Mesendoderm (in vitro differentiated cells): ENCODE measurements around the gene KHDC1L.
"Not testable (repeated sequence)": the region's sequence is repeated elsewhere in the genome, so short reads cannot be mapped to it uniquely, and the experiment has no call there.

Experiments
- DNase-seq: peaks from one replicate; pipeline ENCODE4 v3.0.0; 2013
- H2AK5ac ChIP-seq: 2 replicates; pipeline ENCODE4 v1.6.1; 2013; ENCODE audit warnings: low read length, inconsistent platforms
- H2BK120ac ChIP-seq: 2 replicates; pipeline ENCODE4 v1.6.1; 2013; ENCODE audit warnings: low read depth, mild to moderate bottlenecking, low read length, moderate library complexity, mixed read lengths
- H2BK15ac ChIP-seq: replicated peaks from 2 replicates; pipeline ENCODE4 v1.6.1; 2013; ENCODE audit warnings: low read depth, mild to moderate bottlenecking, moderate library complexity
- H2BK5ac ChIP-seq: 2 replicates; pipeline ENCODE4 v1.6.1; 2013; ENCODE audit warnings: low read length, inconsistent platforms
- H3K18ac ChIP-seq: 2 replicates; pipeline ENCODE4 v1.6.1; 2013; ENCODE audit warnings: mild to moderate bottlenecking, low read length, mixed read lengths
- H3K23ac ChIP-seq: one replicate; pipeline ENCODE4 v1.6.1; 2013; ENCODE audit warnings: low read length
- H3K27ac ChIP-seq: 2 replicates; pipeline ENCODE4 v1.5.1; 2013; ENCODE audit warnings: low read depth, mild to moderate bottlenecking, inconsistent platforms, low read length, moderate library complexity
- H3K27me3 ChIP-seq: 2 replicates; pipeline ENCODE4 v1.6.1; 2013; ENCODE audit warnings: low read length, control low read depth, mild to moderate bottlenecking, inconsistent platforms; ENCODE audit not compliant: insufficient read depth, poor library complexity
- H3K36me3 ChIP-seq: 2 replicates; pipeline ENCODE4 v1.6.1; 2013; ENCODE audit warnings: low read length, inconsistent platforms; ENCODE audit not compliant: control insufficient read depth, insufficient read depth
- H3K4ac ChIP-seq: one replicate; pipeline ENCODE4 v1.6.1; 2013; ENCODE audit warnings: low read depth, mild to moderate bottlenecking, low read length, moderate library complexity
- H3K4me1 ChIP-seq: 2 replicates; pipeline ENCODE4 v1.6.1; 2013; ENCODE audit warnings: low read depth, low read length, inconsistent platforms; ENCODE audit not compliant: control insufficient read depth
- H3K4me2 ChIP-seq: 2 replicates; pipeline ENCODE4 v1.6.1; 2013; ENCODE audit warnings: low read length
- H3K4me3 ChIP-seq: 2 replicates; pipeline ENCODE4 v1.5.1; 2013; ENCODE audit warnings: mild to moderate bottlenecking, low read length
- H3K56ac ChIP-seq: one replicate; pipeline ENCODE4 v1.6.1; 2013; ENCODE audit warnings: low read length
- H3K79me1 ChIP-seq: 2 replicates; pipeline ENCODE4 v1.6.1; 2013; ENCODE audit warnings: low read length, inconsistent platforms
- H3K79me2 ChIP-seq: 2 replicates; pipeline ENCODE4 v1.6.1; 2013; ENCODE audit warnings: mild to moderate bottlenecking, low read length; ENCODE audit not compliant: control insufficient read depth, insufficient read depth
- H3K9ac ChIP-seq: 2 replicates; pipeline ENCODE4 v1.6.1; 2013; ENCODE audit warnings: low read length, inconsistent platforms
- H4K5ac ChIP-seq: one replicate; pipeline ENCODE4 v1.6.1; 2013; ENCODE audit warnings: low read length
- H4K8ac ChIP-seq: one replicate; pipeline ENCODE4 v1.6.1; 2013; ENCODE audit warnings: low read depth, mild to moderate bottlenecking, control low read depth, low read length, moderate library complexity
- WGBS: extraction: QIAGEN DNeasy Blood & Tissue Kit; methylation state at CpG from one replicate; pipeline ENCODE4 v1.1.7; 2013; ENCODE audit warnings: low lambda C conversion rate, missing lambda C conversion rate; ENCODE audit not compliant: insufficient coverage; ENCODE audit errors: extremely low coverage; 5-methylcytosine and 5-hydroxymethylcytosine counted together

The KHDC1L gene

DNA sequence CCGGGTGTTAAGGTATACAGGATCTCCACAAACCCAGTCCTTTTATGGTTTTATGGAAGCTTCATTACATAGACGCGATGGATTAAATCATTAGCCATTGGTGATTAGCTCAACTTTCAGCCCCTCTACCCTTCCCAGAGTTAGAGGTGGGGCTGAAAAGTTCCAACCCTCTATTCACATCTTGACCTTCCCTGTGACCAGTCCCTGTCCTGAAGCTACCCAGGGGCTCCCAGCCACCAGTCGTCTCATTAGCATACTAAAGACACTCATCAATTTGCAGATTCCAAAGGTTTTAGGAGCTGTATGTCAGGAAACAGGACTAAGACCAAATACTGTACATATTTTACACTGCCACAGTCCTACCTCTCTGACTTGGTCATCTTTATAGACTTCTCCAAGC, 21.0 kb downstream of the KHDC1L start:
- no peak overlapping the region for H2BK120ac ChIP-seq
- H4K5ac ChIP-seq, result no peak overlapping the region
- no peak overlapping the region for H3K4ac ChIP-seq
- H3K56ac ChIP-seq, result no peak overlapping the region
- no peak overlapping the region for H3K4me3 ChIP-seq
- H3K27ac ChIP-seq, result no peak overlapping the region
- H3K4me2 ChIP-seq, result no peak overlapping the region
- no peak overlapping the region for H2BK5ac ChIP-seq
- no peaks in the 10 kb centered on the region for H3K4me1 ChIP-seq
- no peaks in the 10 kb centered on the region for H3K27me3 ChIP-seq
- DNase-seq, result no peak
- no peaks in the 10 kb centered on the region for H3K79me2 ChIP-seq
- H3K36me3 ChIP-seq, result no peaks in the 10 kb centered on the region
- H2BK15ac ChIP-seq, result no peak overlapping the region
- H2AK5ac ChIP-seq, result no peak overlapping the region
- no peak overlapping the region for H4K8ac ChIP-seq
- H3K18ac ChIP-seq, result no peak overlapping the region
- no peak overlapping the region for H3K9ac ChIP-seq
- H3K23ac ChIP-seq, result no peak overlapping the region
- no CpG with 5 or more reads among the region's 4 CpGs for WGBS
- H3K79me1 ChIP-seq, result no peaks in the 10 kb centered on the region

DNA sequence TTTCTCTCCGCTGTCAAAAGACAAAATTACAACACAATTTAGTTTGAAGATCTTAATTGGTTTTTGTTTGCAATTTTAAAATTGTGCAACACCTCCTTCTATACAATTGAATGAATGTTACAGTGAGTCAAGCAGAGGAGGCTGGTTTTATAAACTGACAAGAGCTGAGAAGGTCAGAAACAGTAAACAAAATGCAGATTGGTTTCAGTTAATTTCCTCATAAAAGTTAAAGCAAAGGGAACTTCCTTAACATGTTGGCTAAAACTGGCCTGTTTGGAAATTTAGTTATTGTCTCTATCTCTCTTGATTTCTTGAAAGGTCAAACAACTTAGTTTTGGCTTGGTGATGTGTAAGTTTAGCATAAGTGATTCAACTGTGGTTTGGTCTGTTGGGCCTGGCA, 22.2 kb downstream of the KHDC1L start:
- WGBS, result no CpG with 5 or more reads among the region's 1 CpG
- no peak overlapping the region for H3K18ac ChIP-seq

GRCh38 chr6:73200735-73201134, 24.6 kb downstream of the KHDC1L start:
- no peak overlapping the region for H3K18ac ChIP-seq
- H3K36me3 ChIP-seq, result no peaks in the 10 kb centered on the region
- no peak overlapping the region for H4K8ac ChIP-seq
- H2BK15ac ChIP-seq, result no peak overlapping the region
- H2BK5ac ChIP-seq, result no peak overlapping the region
- H3K79me1 ChIP-seq, result no peaks in the 10 kb centered on the region
- no peaks in the 10 kb centered on the region for H3K4me1 ChIP-seq
- H3K4me2 ChIP-seq, result no peak overlapping the region
- H2AK5ac ChIP-seq, result no peak overlapping the region
- DNase-seq, result no peak
- no peak overlapping the region for H3K4me3 ChIP-seq
- no peak overlapping the region for H3K9ac ChIP-seq
- H3K56ac ChIP-seq, result no peak overlapping the region
- H3K27me3 ChIP-seq, result no peaks in the 10 kb centered on the region
- no CpG with 5 or more reads among the region's 4 CpGs for WGBS
- no peak overlapping the region for H3K27ac ChIP-seq
- no peak overlapping the region for H3K4ac ChIP-seq
- H3K79me2 ChIP-seq, result no peaks in the 10 kb centered on the region
- no peak overlapping the region for H4K5ac ChIP-seq
- no peak overlapping the region for H2BK120ac ChIP-seq
- no peak overlapping the region for H3K23ac ChIP-seq

More for the DNA sequence above, 22.2 kb downstream of the KHDC1L start:
- Histone ChIP-seq H2BK5ac (no peak overlapping the region), H3K23ac (no peak overlapping the region), H3K4ac (no peak overlapping the region), H3K9ac (no peak overlapping the region), H2BK15ac (no peak overlapping the region), H3K27ac (no peak overlapping the region), H3K4me1 (no peaks in the 10 kb centered on the region), H3K4me2 (no peak overlapping the region), H4K5ac (no peak overlapping the region), H4K8ac (no peak overlapping the region), H2AK5ac (no peak overlapping the region), H3K4me3 (no peak overlapping the region), H2BK120ac (no peak overlapping the region), H3K79me1 (no peaks in the 10 kb centered on the region), H3K56ac (no peak overlapping the region), H3K36me3 (no peaks in the 10 kb centered on the region), H3K79me2 (no peaks in the 10 kb centered on the region), H3K27me3 (no peaks in the 10 kb centered on the region)
- DNase-seq, result no peak

- no peak overlapping the region for H3K56ac ChIP-seq
- H2BK15ac ChIP-seq, result no peak overlapping the region
- no peak for DNase-seq
- no peak overlapping the region for H4K5ac ChIP-seq
- H3K4me1 ChIP-seq, result no peaks in the 10 kb centered on the region
- H3K4me2 ChIP-seq, result no peak overlapping the region
- H3K9ac ChIP-seq, result no peak overlapping the region
- H4K8ac ChIP-seq, result no peak overlapping the region
- no peak overlapping the region for H2BK120ac ChIP-seq
- no peaks in the 10 kb centered on the region for H3K36me3 ChIP-seq
- H3K27me3 ChIP-seq, result no peaks in the 10 kb centered on the region
- no CpG with 5 or more reads among the region's 3 CpGs for WGBS
- H3K27ac ChIP-seq, result no peak overlapping the region
- no peak overlapping the region for H3K4me3 ChIP-seq
- no peak overlapping the region for H3K4ac ChIP-seq
- no peak overlapping the region for H3K23ac ChIP-seq
- no peaks in the 10 kb centered on the region for H3K79me1 ChIP-seq
- no peaks in the 10 kb centered on the region for H3K79me2 ChIP-seq
- no peak overlapping the region for H3K18ac ChIP-seq
- H2AK5ac ChIP-seq, result no peak overlapping the region
- H2BK5ac ChIP-seq, result no peak overlapping the region
These were observed 25.0 kb downstream of the KHDC1L start for GRCh38 chr6:73200247-73200646.

DNA sequence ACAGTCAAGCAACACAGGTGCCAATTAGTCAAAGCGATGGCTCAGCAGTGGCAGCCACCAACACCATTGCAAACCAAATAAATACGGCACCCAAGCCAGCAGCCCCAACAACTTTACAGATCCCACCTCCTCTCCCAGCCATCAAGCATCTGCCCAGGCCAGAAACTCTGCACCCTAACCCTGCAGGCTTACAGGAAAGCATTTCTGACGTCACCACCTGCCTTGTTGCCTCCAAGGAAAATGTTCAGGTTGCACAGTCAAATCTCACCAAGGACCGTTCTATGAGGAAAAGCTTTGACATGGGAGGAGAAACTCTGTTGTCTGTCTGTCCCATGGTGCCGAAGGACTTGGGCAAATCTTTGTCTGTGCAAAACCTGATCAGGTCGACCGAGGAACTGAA, 30.6 kb downstream of the KHDC1L start:
- no peak overlapping the region for H3K4me3 ChIP-seq
- no peak overlapping the region for H3K4me2 ChIP-seq
- no peaks in the 10 kb centered on the region for H3K79me2 ChIP-seq
- no CpG with 5 or more reads among the region's 7 CpGs for WGBS
- no peak overlapping the region for H2BK5ac ChIP-seq
- H3K4ac ChIP-seq, result no peak overlapping the region
- no peak overlapping the region for H4K5ac ChIP-seq
- no peak overlapping the region for H3K23ac ChIP-seq
- DNase-seq, result no peak
- no peak overlapping the region for H3K27ac ChIP-seq
- no peaks in the 10 kb centered on the region for H3K36me3 ChIP-seq
- no peak overlapping the region for H2BK120ac ChIP-seq
- H2AK5ac ChIP-seq, result no peak overlapping the region
- H3K9ac ChIP-seq, result no peak overlapping the region
- no peak overlapping the region for H4K8ac ChIP-seq
- no peak overlapping the region for H3K56ac ChIP-seq
- H3K79me1 ChIP-seq, result no peaks in the 10 kb centered on the region
- no peak overlapping the region for H2BK15ac ChIP-seq
- no peaks in the 10 kb centered on the region for H3K4me1 ChIP-seq
- no peak overlapping the region for H3K18ac ChIP-seq
- H3K27me3 ChIP-seq, result no peaks in the 10 kb centered on the region

GRCh38 chr6:73193302-73193701, 32.0 kb downstream of the KHDC1L start:
- not testable (repeated sequence) for H3K27ac ChIP-seq, DNase-seq, H3K79me1 ChIP-seq, H4K8ac ChIP-seq, H3K9ac ChIP-seq, H3K79me2 ChIP-seq, H3K36me3 ChIP-seq, H2AK5ac ChIP-seq, H3K4me3 ChIP-seq, H2BK15ac ChIP-seq, H3K18ac ChIP-seq, H2BK5ac ChIP-seq, H2BK120ac ChIP-seq, H3K4me1 ChIP-seq, H3K4me2 ChIP-seq, H3K4ac ChIP-seq, H3K56ac ChIP-seq, H4K5ac ChIP-seq, H3K23ac ChIP-seq, H3K27me3 ChIP-seq
- WGBS, result 100% methylated on average over 1 of the region's 4 CpGs
